Fibroblast of peridontal ligament (primary cell): ENCODE results near the gene SF3B2.
A peak's percentile ranks its signal among the peaks of the same experiment; 100 is the strongest.
"Not testable (repeated sequence)": the region's sequence is repeated elsewhere in the genome, so short reads cannot be mapped to it uniquely, and the experiment has no call there.

Experiments
- DNase-seq: peaks from one replicate; pipeline ENCODE4 v3.0.0-alpha.2; 2010; ENCODE audit errors: extremely low read depth

Gene SF3B2

GRCh38 chr11:66017321-66017720, 34.8 kb upstream of the SF3B2 start:
- DNase-seq: no peak

GRCh38 chr11:66020212-66020611, 32.0 kb upstream of the SF3B2 start:
- DNase-seq: no peak

- peak; percentile 52 for DNase-seq
Observed at GRCh38 chr11:66020618-66021357, 31.4 kb upstream of the SF3B2 start.

GRCh38 chr11:66022401-66023185, 29.6 kb upstream of the SF3B2 start:
- peak; percentile 45 for DNase-seq

GRCh38 chr11:66023186-66023440, 29.1 kb upstream of the SF3B2 start:
- not testable (repeated sequence) for DNase-seq

GRCh38 chr11:66026017-66026529, 26.1 kb upstream of the SF3B2 start, which contains the start of gene CATSPER1:
Gene CATSPER1 (minus strand): TSS chr11:66026479. CDS start chr11:66026379, 100 bp downstream.
- no peak for DNase-seq

GRCh38 chr11:66032957-66033735, 19.0 kb upstream of the SF3B2 start:
- no peak for DNase-seq

- DNase-seq: no peak
Observed at GRCh38 chr11:66035653-66036333, 16.4 kb upstream of the SF3B2 start.

- DNase-seq: no peak
Observed at GRCh38 chr11:66036334-66036710, 15.8 kb upstream of the SF3B2 start.

- no peak for DNase-seq
Observed at GRCh38 chr11:66037327-66037726, 14.8 kb upstream of the SF3B2 start.

GRCh38 chr11:66039765-66040164, 12.4 kb upstream of the SF3B2 start:
- DNase-seq: no peak

- DNase-seq: no peak
Observed at GRCh38 chr11:66042227-66042995, 9.8 kb upstream of the SF3B2 start.

- DNase-seq: no peak
Observed at GRCh38 chr11:66042996-66043906, 8.9 kb upstream of the SF3B2 start.

GRCh38 chr11:66044757-66045156, 7.4 kb upstream of the SF3B2 start:
- no peak for DNase-seq

- peak; percentile 69 for DNase-seq
Observed at GRCh38 chr11:66045177-66045639, 7.0 kb upstream of the SF3B2 start.

- DNase-seq: no peak
Observed at GRCh38 chr11:66046901-66047300, 5.3 kb upstream of the SF3B2 start.

GRCh38 chr11:66047541-66048365, 4.4 kb upstream of the SF3B2 start:
- DNase-seq: no peak

- DNase-seq: no peak
Observed at GRCh38 chr11:66048547-66049323, 3.4 kb upstream of the SF3B2 start, which contains the start of gene GAL3ST3. Gene GAL3ST3 (minus strand): TSS chr11:66049161. CDS start chr11:66045415, 3,746 bp downstream.
